ENCODE measurements around the gene PLEKHA7. TPM values are rescaled to one million over a fixed set of nuclear protein-coding genes. Genes with fewer than 3 reads are reported as not detected.

Gene PLEKHA7
- total RNA-seq, 1 experiment from 2014 or later: 57.6 TPM

DNA sequence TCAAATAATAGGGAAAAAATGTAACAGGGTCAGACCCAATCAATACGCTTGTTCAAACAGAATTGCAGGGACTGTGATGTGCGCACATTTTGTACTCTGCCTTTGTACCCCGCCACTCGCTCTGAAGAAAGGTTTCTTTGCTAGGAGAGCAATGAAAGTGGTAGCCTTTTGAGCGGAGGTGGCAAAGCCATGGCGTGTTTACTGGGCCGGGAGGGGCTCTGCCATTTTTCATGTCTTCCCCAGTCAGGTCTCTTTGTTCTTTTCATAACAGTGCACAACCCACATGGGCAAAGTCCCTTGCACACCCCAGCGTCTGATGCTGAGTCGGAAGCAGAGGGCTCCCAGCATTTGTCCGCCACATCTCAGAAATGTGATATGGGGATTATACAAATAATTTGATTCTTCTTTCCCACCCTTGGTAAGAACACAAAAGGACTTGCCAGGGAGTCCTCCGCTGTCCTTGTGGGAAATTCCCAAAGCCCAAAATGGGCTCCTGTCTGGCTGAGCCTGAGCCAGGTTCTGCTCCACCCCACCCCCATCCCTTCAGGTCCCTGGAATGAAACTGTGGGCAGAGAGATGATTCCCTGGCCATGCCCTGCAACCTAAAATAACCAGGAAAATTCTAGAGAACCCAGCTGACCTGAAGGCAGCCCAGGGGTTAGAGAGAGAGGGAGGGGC, 239.1 kb downstream of the PLEKHA7 start:
- H3K4me1 ChIP-seq: no peaks in the 10 kb centered on the region; the same call in 1 of the 2 replicates
- no peaks in the 10 kb centered on the region; the same call in 1 of the 2 replicates for H3K36me3 ChIP-seq (ENCODE audit: control insufficient read depth, insufficient read depth, low read length)
- H3K4me1 Mint-ChIP-seq (ENCODE audit: low read depth, unreplicated experiment): no peaks in the 10 kb centered on the region
- H3K9me3 Mint-ChIP-seq (ENCODE audit: unreplicated experiment): no peaks in the 10 kb centered on the region
- peaks cover 7% of the 10 kb centered on the region for H3K36me3 Mint-ChIP-seq (ENCODE audit: insufficient read depth, unreplicated experiment)
- no TSS peak for BruUV-seq (replicated peaks)
- CTCF ChIA-PET: no interaction called here
- H3K4me3 Mint-ChIP-seq (ENCODE audit: unreplicated experiment): no peak overlapping the region
- no peaks in the 10 kb centered on the region for H3K27me3 Mint-ChIP-seq (ENCODE audit: insufficient read depth, unreplicated experiment)
- intact Hi-C loops (cut with micrococcal nuclease; ENCODE audit: unreplicated experiment): no loop called here
- POLR2A ChIA-PET: no interaction called here
- no peaks in the 10 kb centered on the region for H3K27me3 ChIP-seq (replicated peaks; ENCODE audit: control insufficient read depth, insufficient read depth, low read length)
- no peak for DNase-seq
- H3K9me3 ChIP-seq: no peaks in the 10 kb centered on the region
- H3K27ac Mint-ChIP-seq (ENCODE audit: unreplicated experiment): no peak overlapping the region
- TF ChIP-seq, protein P1, sequence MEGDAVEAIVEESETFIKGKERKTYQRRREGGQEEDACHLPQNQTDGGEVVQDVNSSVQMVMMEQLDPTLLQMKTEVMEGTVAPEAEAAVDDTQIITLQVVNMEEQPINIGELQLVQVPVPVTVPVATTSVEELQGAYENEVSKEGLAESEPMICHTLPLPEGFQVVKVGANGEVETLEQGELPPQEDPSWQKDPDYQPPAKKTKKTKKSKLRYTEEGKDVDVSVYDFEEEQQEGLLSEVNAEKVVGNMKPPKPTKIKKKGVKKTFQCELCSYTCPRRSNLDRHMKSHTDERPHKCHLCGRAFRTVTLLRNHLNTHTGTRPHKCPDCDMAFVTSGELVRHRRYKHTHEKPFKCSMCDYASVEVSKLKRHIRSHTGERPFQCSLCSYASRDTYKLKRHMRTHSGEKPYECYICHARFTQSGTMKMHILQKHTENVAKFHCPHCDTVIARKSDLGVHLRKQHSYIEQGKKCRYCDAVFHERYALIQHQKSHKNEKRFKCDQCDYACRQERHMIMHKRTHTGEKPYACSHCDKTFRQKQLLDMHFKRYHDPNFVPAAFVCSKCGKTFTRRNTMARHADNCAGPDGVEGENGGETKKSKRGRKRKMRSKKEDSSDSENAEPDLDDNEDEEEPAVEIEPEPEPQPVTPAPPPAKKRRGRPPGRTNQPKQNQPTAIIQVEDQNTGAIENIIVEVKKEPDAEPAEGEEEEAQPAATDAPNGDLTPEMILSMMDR (IDR thresholded peaks at IDR 0.05; ENCODE audit: insufficient read depth in 1 of 2, low read depth in 1 of 2, low read length in 1 of 2, severe bottlenecking in 1 of 2, unreplicated experiment in 1 of 2): no peak
- no peak overlapping the region for H3K4me3 ChIP-seq (ENCODE audit: low read depth, low read length)

DNA sequence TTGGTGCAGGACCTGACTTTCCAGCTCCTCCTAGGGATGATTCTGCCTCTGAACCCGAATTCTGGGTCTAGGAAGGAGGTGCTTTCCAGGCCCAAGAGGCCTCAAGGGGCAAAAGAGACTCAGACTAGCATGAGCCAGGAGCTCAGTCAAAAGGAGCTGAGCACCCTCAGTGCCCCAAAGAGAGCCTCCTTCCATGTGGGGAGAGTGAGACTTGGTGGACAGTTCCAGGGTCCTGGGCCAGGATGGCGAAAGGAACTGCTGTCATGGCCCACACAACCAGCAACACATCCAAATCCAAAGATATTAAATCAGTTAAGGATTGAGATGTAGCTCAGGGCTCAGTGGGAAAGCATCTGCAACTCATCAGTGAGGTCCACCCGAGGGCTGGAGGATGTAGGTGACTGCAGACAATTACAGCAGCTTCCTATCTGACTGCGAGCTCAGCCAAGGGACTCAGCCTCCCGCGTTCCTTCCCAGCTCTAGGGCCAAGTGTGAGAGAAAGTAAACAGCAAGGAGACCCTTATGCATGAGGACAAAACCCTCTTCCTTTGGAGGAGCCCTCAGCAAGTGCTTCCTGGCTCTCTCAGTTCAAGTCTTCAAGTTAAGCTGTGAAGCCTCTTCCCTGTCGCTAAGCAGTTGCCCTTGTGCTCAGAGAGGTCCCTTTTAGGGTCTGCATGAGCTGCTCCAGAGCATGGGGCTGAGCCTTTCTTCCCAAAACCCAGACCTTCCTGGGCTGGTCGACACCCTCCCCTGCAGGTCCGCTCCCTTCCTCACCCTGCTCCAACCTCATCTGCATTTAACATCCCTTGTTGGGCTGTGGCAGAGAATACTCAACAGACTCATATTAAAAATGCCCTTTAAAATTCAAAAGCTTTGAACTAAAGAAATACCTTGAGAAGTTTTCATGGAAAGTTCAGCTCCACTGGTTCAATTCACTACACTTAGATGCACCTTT, 240.0 kb downstream of the PLEKHA7 start:
- no peak for DNase-seq
- ChIA-PET CTCF (interaction anchor here (1.3 kb wide), 1 partner anchor 11 kb away, joined by 4 read pairs; no protein-coding TSS in a partner anchor), POLR2A (no interaction called here)
- Histone ChIP-seq H3K27me3 (replicated peaks; ENCODE audit: control insufficient read depth, insufficient read depth, low read length) (no peaks in the 10 kb centered on the region), H3K4me3 (ENCODE audit: low read depth, low read length) (no peak overlapping the region), H3K4me1 (no peaks in the 10 kb centered on the region; the same call in 1 of the 2 replicates), H3K36me3 (ENCODE audit: control insufficient read depth, insufficient read depth, low read length) (no peaks in the 10 kb centered on the region; the same call in 1 of the 2 replicates), H3K9me3 (no peaks in the 10 kb centered on the region)
- no peaks in the 10 kb centered on the region for H3K4me1 Mint-ChIP-seq (ENCODE audit: low read depth, unreplicated experiment)
- BruUV-seq (replicated peaks): no TSS peak
- TF ChIP-seq, protein P1 (IDR thresholded peaks at IDR 0.05; ENCODE audit: insufficient read depth in 1 of 2, low read depth in 1 of 2, low read length in 1 of 2, severe bottlenecking in 1 of 2, unreplicated experiment in 1 of 2): no peak
- intact Hi-C loops (cut with micrococcal nuclease; ENCODE audit: unreplicated experiment): no loop called here
- no peaks in the 10 kb centered on the region for H3K27me3 Mint-ChIP-seq (ENCODE audit: insufficient read depth, unreplicated experiment)
- no peak overlapping the region for H3K4me3 Mint-ChIP-seq (ENCODE audit: unreplicated experiment)
- peaks cover 1% of the 10 kb centered on the region for H3K36me3 Mint-ChIP-seq (ENCODE audit: insufficient read depth, unreplicated experiment)
- no peak overlapping the region for H3K27ac Mint-ChIP-seq (ENCODE audit: unreplicated experiment)
- H3K9me3 Mint-ChIP-seq (ENCODE audit: unreplicated experiment): no peaks in the 10 kb centered on the region

DNA sequence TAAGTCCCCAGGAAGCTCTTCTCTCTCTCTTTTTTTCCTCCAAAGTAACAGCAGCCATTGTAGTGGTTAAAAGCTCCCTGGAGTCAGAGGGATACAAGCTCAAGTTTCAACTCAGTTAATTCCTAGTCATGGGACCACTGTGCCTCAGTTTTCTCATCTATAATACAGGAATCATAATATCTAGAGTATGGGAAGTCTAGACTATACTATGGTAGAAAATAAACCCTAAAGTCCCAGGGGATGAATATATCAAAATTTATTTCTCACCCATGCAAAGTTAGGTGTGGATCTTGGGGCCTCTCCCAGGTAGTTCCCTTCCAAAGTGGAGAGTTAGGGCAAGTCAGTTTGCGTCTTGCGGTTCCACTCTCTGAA, 242.1 kb downstream of the PLEKHA7 start:
- Histone ChIP-seq H3K27me3 (replicated peaks; ENCODE audit: control insufficient read depth, insufficient read depth, low read length) (no peaks in the 10 kb centered on the region), H3K4me1 (no peaks in the 10 kb centered on the region; the same call in 1 of the 2 replicates), H3K36me3 (ENCODE audit: control insufficient read depth, insufficient read depth, low read length) (no peaks in the 10 kb centered on the region), H3K4me3 (ENCODE audit: low read depth, low read length) (no peak overlapping the region), H3K9me3 (no peaks in the 10 kb centered on the region)
- H3K27ac Mint-ChIP-seq (ENCODE audit: unreplicated experiment): no peak overlapping the region
- ChIA-PET POLR2A (no interaction called here), CTCF (no interaction called here)
- H3K4me3 Mint-ChIP-seq (ENCODE audit: unreplicated experiment): no peak overlapping the region
- intact Hi-C loops (cut with micrococcal nuclease; ENCODE audit: unreplicated experiment): no loop called here
- no peaks in the 10 kb centered on the region for H3K36me3 Mint-ChIP-seq (ENCODE audit: insufficient read depth, unreplicated experiment)
- no peaks in the 10 kb centered on the region for H3K9me3 Mint-ChIP-seq (ENCODE audit: unreplicated experiment)
- TF ChIP-seq, protein P1 (IDR thresholded peaks at IDR 0.05; ENCODE audit: insufficient read depth in 1 of 2, low read depth in 1 of 2, low read length in 1 of 2, severe bottlenecking in 1 of 2, unreplicated experiment in 1 of 2): no peak
- no TSS peak for BruUV-seq (replicated peaks)
- no peak for DNase-seq
- no peaks in the 10 kb centered on the region for H3K27me3 Mint-ChIP-seq (ENCODE audit: insufficient read depth, unreplicated experiment)
- H3K4me1 Mint-ChIP-seq (ENCODE audit: low read depth, unreplicated experiment): no peaks in the 10 kb centered on the region

Data from Caco-2 (cell line).